ENCODE data around the gene COL11A2.
A peak's percentile ranks its signal among the peaks of the same experiment; 100 is the strongest.

The COL11A2 gene

DNA sequence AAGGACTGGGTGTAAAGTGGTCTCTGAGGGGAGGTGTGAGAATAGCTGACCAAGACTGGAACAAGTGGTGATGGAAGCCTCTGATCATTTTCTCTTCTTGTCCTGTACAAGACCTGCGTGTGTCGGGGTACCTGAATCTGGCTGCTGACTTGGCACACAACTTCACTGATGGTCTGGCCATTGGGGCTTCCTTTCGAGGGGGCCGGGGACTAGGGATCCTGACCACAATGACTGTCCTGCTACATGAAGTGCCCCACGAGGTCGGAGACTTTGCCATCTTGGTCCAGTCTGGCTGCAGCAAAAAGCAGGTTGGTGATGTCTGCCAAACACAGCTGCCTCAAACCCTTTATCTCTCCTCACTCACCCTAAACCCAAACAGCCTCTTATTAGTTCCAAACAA, 10.5 kb upstream of the COL11A2 start:
- no peak overlapping the region for H3K4me3 ChIP-seq (ENCODE audit: low read depth, low read length)

DNA sequence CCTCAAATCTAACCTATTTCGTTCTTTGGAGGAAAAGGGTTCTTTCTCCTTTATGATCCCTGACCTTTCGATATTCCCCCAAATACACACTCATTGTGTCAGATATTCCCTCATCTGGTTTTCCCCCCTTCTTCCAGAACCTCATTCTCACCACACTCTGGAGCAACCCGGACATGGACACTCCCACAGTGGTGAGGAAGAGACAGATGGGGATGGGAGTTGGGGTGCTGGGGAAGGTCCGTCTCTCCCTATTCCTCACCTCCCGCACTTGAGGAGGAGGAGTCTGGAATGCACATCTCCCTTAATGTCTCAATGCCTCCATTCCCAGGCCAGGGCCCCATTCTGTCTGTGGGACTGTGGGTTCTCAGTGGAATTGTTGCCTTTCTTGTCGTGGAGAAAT, 9.7 kb upstream of the COL11A2 start:
- no peak overlapping the region for H3K4me3 ChIP-seq (ENCODE audit: low read depth, low read length)
- TF ChIP-seq, protein P1, sequence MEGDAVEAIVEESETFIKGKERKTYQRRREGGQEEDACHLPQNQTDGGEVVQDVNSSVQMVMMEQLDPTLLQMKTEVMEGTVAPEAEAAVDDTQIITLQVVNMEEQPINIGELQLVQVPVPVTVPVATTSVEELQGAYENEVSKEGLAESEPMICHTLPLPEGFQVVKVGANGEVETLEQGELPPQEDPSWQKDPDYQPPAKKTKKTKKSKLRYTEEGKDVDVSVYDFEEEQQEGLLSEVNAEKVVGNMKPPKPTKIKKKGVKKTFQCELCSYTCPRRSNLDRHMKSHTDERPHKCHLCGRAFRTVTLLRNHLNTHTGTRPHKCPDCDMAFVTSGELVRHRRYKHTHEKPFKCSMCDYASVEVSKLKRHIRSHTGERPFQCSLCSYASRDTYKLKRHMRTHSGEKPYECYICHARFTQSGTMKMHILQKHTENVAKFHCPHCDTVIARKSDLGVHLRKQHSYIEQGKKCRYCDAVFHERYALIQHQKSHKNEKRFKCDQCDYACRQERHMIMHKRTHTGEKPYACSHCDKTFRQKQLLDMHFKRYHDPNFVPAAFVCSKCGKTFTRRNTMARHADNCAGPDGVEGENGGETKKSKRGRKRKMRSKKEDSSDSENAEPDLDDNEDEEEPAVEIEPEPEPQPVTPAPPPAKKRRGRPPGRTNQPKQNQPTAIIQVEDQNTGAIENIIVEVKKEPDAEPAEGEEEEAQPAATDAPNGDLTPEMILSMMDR (IDR thresholded peaks at IDR 0.05; ENCODE audit: borderline replicate concordance, insufficient read depth, low read depth, low read length): no peak

More for the DNA sequence above, 10.5 kb upstream of the COL11A2 start:
- TF ChIP-seq, protein P1 (IDR thresholded peaks at IDR 0.05; ENCODE audit: borderline replicate concordance, insufficient read depth, low read depth, low read length): no peak

DNA sequence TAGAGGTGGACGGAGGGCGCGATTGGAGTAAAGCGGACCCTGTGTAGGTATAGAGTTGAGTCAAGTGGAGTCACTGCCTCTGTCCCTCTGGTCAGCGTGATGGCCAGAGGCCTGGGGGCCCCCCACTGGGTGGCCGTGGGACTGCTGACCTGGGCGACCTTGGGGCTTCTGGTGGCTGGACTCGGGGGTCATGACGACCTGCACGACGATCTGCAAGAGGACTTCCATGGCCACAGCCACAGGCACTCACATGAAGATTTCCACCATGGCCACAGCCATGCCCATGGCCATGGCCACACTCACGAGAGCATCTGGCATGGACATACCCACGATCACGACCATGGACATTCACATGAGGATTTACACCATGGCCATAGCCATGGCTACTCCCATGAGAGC, 8.9 kb upstream of the COL11A2 start:
- peak overlapping the region; percentile 75 for H3K4me3 ChIP-seq (ENCODE audit: low read depth, low read length)
- TF ChIP-seq, protein P1 (IDR thresholded peaks at IDR 0.05; ENCODE audit: borderline replicate concordance, insufficient read depth, low read depth, low read length): no peak

DNA sequence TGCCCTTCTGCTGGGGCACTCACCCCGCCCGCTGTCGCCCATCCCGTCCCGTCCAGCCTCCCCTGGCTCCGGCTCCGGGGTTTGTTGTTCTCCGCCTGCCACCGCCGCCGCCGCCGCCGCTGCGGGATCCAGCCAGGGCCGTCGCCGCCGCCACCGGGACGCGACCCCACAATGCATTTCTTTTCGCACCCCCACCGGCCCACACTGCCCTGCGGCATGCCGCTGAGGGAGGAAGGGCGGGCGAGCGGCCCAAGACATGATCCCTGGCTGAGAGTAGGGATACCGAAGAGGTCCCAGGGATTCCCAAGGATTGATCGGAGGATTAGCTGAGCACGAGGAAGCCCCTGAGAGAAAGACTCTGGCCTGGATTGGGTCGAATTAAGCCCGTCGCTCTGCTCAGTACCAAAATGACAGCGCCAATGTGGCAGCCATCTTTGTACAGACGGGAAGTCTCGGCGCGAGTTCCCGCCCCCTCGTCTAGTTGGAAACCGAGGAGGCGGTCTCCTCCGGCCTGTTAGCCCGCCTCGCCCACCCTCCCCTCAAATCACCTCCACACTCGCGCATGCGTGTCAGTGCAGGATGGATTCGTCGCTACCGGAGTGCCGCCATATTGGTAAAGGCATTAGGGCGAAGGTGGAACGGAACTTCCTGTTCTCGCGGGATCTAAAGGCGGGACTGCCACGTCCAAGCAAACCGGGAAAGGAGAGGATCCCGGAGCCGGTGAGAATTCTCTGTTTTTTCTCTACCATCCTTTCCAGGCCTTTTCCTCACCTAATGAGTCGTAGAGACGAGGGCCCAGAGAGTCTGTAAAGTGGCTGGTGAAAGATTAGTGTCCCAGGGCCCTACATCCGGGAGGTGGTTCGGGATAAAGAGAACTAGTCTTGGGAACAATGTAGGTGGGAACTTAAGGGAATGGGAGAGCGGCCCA, 8.2 kb upstream of the COL11A2 start, which contains the start of the genes RXRB and SLC39A7:
TSS of gene RXRB (minus strand) at position 447 of the 928 bp plus-strand sequence. CDS start at position 258, 189 bp downstream.
TSS of gene SLC39A7 (plus strand) at position 649 of the 928 bp plus-strand sequence. CDS start 379 bp downstream, outside the sequence.
- H3K4me3 ChIP-seq (ENCODE audit: low read depth, low read length): peak within 1 kb of the TSS; percentile 75
- TF ChIP-seq, protein P1 (IDR thresholded peaks at IDR 0.05; ENCODE audit: borderline replicate concordance, insufficient read depth, low read depth, low read length): no peak

DNA sequence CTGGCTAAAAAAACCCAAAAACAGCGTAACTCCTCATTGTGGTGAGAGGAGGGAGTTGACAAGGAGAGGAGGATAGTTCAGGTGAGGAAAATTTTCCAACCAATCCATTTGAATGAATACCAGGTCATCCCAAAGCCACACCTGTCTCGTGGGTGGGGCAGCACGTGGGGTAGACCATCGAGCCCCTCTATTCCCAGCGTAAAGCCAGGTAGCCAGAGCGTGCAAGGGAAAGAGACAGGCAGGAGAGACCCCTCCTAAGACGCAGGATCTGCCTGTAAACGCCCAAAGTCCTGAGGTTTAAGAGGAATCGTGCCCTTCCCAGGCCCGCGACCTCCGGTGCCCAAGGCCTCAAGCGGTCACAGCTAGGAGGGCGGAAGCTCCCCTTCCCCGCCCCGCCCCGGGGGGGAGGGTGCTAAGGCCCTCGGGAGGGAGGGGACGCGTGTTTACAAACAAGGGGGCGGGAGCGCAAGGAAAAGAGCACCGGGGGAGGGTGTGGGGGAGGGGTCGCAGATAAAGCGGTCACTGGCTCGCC, 7.5 kb upstream of the COL11A2 start:
- peak overlapping the region; percentile 75 for H3K4me3 ChIP-seq (ENCODE audit: low read depth, low read length)
- TF ChIP-seq, protein P1 (IDR thresholded peaks at IDR 0.05; ENCODE audit: borderline replicate concordance, insufficient read depth, low read depth, low read length): no peak

DNA sequence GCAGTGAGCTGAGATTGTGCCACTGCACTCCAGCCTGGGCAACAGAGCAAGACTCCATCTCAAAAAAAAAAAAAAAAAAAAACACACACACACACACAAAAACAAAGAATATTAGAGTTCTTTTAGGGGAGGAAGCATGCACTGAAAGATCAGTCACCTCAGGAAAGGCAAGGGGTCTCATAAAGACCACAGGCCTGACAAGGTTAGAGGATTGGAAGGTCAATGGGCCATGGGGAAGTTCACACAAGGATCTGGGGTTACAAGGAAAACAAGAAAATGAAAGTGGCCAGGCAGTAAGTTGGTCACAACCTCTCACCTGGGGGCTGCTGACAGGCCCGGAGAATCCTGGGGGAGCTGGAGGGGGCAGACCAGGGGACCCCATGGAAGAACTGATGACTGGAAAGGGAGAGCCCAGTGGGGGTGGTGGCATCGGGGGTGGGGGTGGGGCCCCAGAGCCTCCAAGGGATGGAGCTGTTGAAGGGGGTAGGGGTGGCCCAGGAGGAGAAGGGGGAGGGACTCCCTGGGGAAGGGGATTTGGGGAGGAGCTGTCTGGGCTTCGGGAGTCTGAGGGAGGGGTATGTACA, 6.7 kb upstream of the COL11A2 start:
- H3K4me3 ChIP-seq (ENCODE audit: low read depth, low read length): no peak overlapping the region

More for the DNA sequence above, 6.7 kb upstream of the COL11A2 start:
- TF ChIP-seq, protein P1 (IDR thresholded peaks at IDR 0.05; ENCODE audit: borderline replicate concordance, insufficient read depth, low read depth, low read length): no peak
